OCI-LY7 (cell line): ENCODE results near the gene ELOVL7. TPM values are rescaled to one million over a fixed set of nuclear protein-coding genes. Genes with fewer than 3 reads are reported as not detected.

Experiments used
- BruUV-seq: library from RNA; stranded (reverse); fragments of 400-500 nt; replicated peaks from 2 replicates; lab custom pipeline; 2021; lab: Mats Ljungman, UMichigan
- CTCF ChIA-PET: fragments of 300-600 bp; sonication (Branson Sonifier 250); formaldehyde crosslinking; loops from one replicate; lab custom pipeline; 2022; ENCODE audit warnings: antibody characterized with exemption; ENCODE audit not compliant: unreplicated experiment; lab: Charles Lee
- POLR2A ChIA-PET: fragments of 300-600 bp; sonication (Branson Sonifier 250); formaldehyde crosslinking; loops from one replicate; lab custom pipeline; 2022; ENCODE audit warnings: antibody characterized with exemption; lab: Charles Lee
- DNase-seq: peaks from one replicate; pipeline ENCODE4 v3.0.0-alpha.2; 2015; ENCODE audit warnings: low spot score
- H2AFZ ChIP-seq: fragments of 200-600 bp; sonication (generic), shearing (Covaris generic); 2 replicates; pipeline ENCODE4 v1.6.1; 2014; ENCODE audit warnings: mild to moderate bottlenecking, antibody characterized with exemption, low read length, moderate library complexity
- H3K27ac ChIP-seq: fragments of 200-600 bp; sonication (generic); 2 replicates; pipeline ENCODE4 v1.5.1; 2014; ENCODE audit warnings: mixed run types, low read depth, mild to moderate bottlenecking, moderate library complexity, low read length, inconsistent platforms; ENCODE audit not compliant: poor library complexity, severe bottlenecking
- H3K36me3 ChIP-seq: fragments of 200-600 bp; sonication (generic); 2 replicates; pipeline ENCODE4 v1.6.1; 2014; ENCODE audit warnings: mild to moderate bottlenecking, antibody characterized with exemption, low read length, moderate library complexity, mixed read lengths; ENCODE audit not compliant: insufficient read depth
- H3K4me1 ChIP-seq: fragments of 200-600 bp; sonication (generic); 2 replicates; pipeline ENCODE4 v1.5.1; 2014; ENCODE audit warnings: mild to moderate bottlenecking, low read length; ENCODE audit not compliant: insufficient read depth, poor library complexity, severe bottlenecking
- H3K4me2 ChIP-seq: fragments of 200-600 bp; sonication (generic); 2 replicates; pipeline ENCODE4 v1.6.1; 2014; ENCODE audit warnings: mild to moderate bottlenecking, low read length
- H3K4me3 ChIP-seq: fragments of 200-600 bp; sonication (generic); 2 replicates; pipeline ENCODE4 v1.5.1; 2014; ENCODE audit warnings: mild to moderate bottlenecking, low read depth, low read length; ENCODE audit not compliant: poor library complexity, severe bottlenecking
- H3K79me2 ChIP-seq: fragments of 200-600 bp; sonication (generic); 2 replicates; pipeline ENCODE4 v1.6.1; 2016; ENCODE audit warnings: low read depth, mild to moderate bottlenecking, low read length, moderate library complexity, mixed read lengths; ENCODE audit not compliant: insufficient read depth
- H3K9me2 ChIP-seq: fragments of 200-600 bp; sonication (generic); 2 replicates; pipeline ENCODE4 v1.6.1; 2016; ENCODE audit warnings: mild to moderate bottlenecking, low read length, mixed read lengths; ENCODE audit not compliant: insufficient read depth
- H3K9me3 ChIP-seq: fragments of 200-600 bp; sonication (generic); 2 replicates; pipeline ENCODE4 v1.6.1; 2014; ENCODE audit warnings: mild to moderate bottlenecking, mixed run types, low read length, mixed read lengths
- H4K20me1 ChIP-seq: fragments of 200-600 bp; sonication (generic); 2 replicates; pipeline ENCODE4 v1.6.1; 2014; ENCODE audit warnings: mild to moderate bottlenecking, antibody characterized with exemption, low read length, moderate library complexity, mixed read lengths; ENCODE audit not compliant: insufficient read depth
- EZH2phosphoT487 ChIP-seq: fragments of 200-600 bp; sonication (generic); IDR thresholded peaks from 2 replicates; pipeline ENCODE4 v1.6.1; 2018; ENCODE audit warnings: low read depth, borderline replicate concordance, mild to moderate bottlenecking, mixed run types, antibody characterized with exemption, low read length, moderate library complexity, mixed read lengths
- intact Hi-C: fragments of 100-400 bp; cut with micrococcal nuclease; formaldehyde crosslinking; loops from one replicate; pipeline ENCODE4 v1.10.0; 2022; ENCODE audit not compliant: unreplicated experiment
- total RNA-seq, 2 experiments: library from RNA; depleted of rRNA in 1 of 2; stranded (reverse); fragments of >200 nt in 1 of 2; shearing (Covaris generic) in 1 of 2; gene quantifications; 2 replicates each; pipeline ENCODE4 v1.2.3, GENCODE V29; 2014 to 2022
- TF ChIP-seq, protein P1 (sequence below): fragments of 200-600 bp; sonication (generic); conservative IDR thresholded peaks from 2 replicates; pipeline ENCODE4 v1.5.1; 2014; ENCODE audit warnings: mild to moderate bottlenecking, antibody characterized with exemption, low read length, moderate library complexity, mixed read lengths

The ELOVL7 gene
- total RNA-seq, 2 experiments from 2014 or later: 0.03 TPM; not detected in 1

DNA sequence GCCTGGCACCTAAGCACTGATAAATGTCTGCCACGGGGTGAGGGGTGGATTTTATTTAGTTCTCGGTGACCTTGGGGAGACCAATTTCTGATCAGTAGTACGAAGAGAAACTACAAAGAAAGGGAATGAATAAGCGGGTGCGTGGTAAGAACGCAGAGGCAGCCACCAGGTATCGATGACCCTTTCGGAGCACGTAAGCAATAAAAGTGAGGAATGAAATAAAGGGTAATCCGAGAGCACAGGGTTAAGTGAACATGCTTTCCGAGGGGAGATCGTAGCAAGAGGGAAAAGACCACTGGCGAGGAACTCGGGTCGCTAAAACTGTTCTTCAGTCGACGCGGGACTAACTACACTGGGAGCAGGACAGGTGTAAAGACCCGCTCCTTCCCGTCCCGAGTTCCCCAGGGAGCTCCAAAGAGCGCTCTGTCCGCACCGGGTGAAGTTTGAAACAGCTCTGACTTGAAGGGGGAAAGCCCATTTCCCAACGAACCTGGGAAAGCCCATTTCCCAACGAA is 1.1 kb downstream of the ELOVL7 start:
- H3K27ac ChIP-seq: no peak overlapping the region
- H3K9me2 ChIP-seq: no peaks in the 10 kb centered on the region
- TF ChIP-seq, protein P1, sequence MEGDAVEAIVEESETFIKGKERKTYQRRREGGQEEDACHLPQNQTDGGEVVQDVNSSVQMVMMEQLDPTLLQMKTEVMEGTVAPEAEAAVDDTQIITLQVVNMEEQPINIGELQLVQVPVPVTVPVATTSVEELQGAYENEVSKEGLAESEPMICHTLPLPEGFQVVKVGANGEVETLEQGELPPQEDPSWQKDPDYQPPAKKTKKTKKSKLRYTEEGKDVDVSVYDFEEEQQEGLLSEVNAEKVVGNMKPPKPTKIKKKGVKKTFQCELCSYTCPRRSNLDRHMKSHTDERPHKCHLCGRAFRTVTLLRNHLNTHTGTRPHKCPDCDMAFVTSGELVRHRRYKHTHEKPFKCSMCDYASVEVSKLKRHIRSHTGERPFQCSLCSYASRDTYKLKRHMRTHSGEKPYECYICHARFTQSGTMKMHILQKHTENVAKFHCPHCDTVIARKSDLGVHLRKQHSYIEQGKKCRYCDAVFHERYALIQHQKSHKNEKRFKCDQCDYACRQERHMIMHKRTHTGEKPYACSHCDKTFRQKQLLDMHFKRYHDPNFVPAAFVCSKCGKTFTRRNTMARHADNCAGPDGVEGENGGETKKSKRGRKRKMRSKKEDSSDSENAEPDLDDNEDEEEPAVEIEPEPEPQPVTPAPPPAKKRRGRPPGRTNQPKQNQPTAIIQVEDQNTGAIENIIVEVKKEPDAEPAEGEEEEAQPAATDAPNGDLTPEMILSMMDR: no peak
- TF ChIP-seq EZH2phosphoT487: no peak
- H3K9me3 ChIP-seq: no peaks in the 10 kb centered on the region
- BruUV-seq: no TSS peak
- no peaks in the 10 kb centered on the region for H3K79me2 ChIP-seq
- H3K4me2 ChIP-seq: no peak overlapping the region
- no peaks in the 10 kb centered on the region for H4K20me1 ChIP-seq
- no peak overlapping the region for H2AFZ ChIP-seq
- ChIA-PET CTCF (no interaction called here), POLR2A (no interaction called here)
- H3K36me3 ChIP-seq: no peaks in the 10 kb centered on the region
- intact Hi-C loops: no loop called here
- no peak for DNase-seq
- H3K4me3 ChIP-seq: no peak overlapping the region
- H3K4me1 ChIP-seq: no peaks in the 10 kb centered on the region

DNA sequence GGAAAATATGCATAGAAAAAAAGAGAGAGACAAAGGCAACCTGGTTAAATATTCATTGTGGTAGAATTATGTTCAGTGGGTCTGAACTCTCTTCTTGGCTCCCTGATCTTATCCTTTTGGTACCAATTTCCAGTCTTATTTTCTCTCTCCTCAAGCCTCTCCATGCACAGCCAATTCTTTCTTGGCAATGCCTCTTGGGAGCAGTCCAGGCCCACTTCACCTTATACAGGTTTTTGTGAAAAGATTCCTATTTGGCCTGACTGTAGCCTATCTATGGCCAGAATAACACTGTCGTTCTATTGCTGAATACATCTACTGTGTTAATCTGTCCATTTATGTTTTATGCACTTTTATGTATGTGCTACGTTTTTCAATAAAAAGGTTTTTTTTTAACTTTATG is 2.7 kb downstream of the ELOVL7 start:
- H3K9me2 ChIP-seq: no peaks in the 10 kb centered on the region
- no peaks in the 10 kb centered on the region for H3K79me2 ChIP-seq
- POLR2A ChIA-PET: no interaction called here
- CTCF ChIA-PET: no interaction called here
- H4K20me1 ChIP-seq: no peaks in the 10 kb centered on the region
- no TSS peak for BruUV-seq
- H3K9me3 ChIP-seq: no peaks in the 10 kb centered on the region
- no peak overlapping the region for H3K4me2 ChIP-seq
- H2AFZ ChIP-seq: no peak overlapping the region
- intact Hi-C loops: no loop called here
- no peak overlapping the region for H3K4me3 ChIP-seq
- no peaks in the 10 kb centered on the region for H3K4me1 ChIP-seq
- TF ChIP-seq EZH2phosphoT487: no peak
- TF ChIP-seq, protein P1: no peak
- no peak overlapping the region for H3K27ac ChIP-seq
- no peak for DNase-seq
- H3K36me3 ChIP-seq: no peaks in the 10 kb centered on the region

DNA sequence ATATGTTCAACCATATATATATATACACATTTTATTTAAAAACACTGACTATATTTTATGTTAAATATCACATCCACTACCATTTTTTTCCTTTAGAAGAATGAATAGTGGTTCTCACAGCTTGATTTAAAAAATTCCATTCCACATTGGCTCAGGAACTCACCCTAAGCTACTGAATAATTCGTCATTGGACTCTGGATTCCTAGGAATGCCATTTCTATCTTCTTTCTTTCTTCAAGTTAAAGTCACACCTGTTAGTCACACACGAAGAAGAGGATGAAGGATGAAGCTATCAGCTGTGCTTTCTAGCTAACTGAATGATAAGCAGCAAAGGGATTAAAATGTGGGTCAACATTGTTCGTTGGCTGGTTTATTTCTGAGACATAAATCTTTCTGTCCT is 7.9 kb downstream of the ELOVL7 start:
- Histone ChIP-seq H3K4me3 (no peak overlapping the region), H3K36me3 (no peaks in the 10 kb centered on the region), H4K20me1 (no peaks in the 10 kb centered on the region), H3K9me3 (no peaks in the 10 kb centered on the region), H3K4me2 (no peak overlapping the region), H2AFZ (no peak overlapping the region), H3K27ac (no peak overlapping the region), H3K79me2 (no peaks in the 10 kb centered on the region), H3K9me2 (no peaks in the 10 kb centered on the region), H3K4me1 (no peaks in the 10 kb centered on the region)
- no TSS peak for BruUV-seq
- TF ChIP-seq, protein P1: no peak
- no peak for TF ChIP-seq EZH2phosphoT487
- no peak for DNase-seq
- intact Hi-C loops: no loop called here
- CTCF ChIA-PET: no interaction called here
- POLR2A ChIA-PET: no interaction called here
